PC-3 (cell line): Measurements from ENCODE around the gene PTPA.

Experiments
- EZH2 ChIP-seq: fragments of 300-600 bp; sonication (generic); IDR thresholded peaks from one replicate; pipeline ENCODE4 v1.6.1; 2017; ENCODE audit warnings: antibody characterized with exemption, mild to moderate bottlenecking, low read length; ENCODE audit not compliant: unreplicated experiment
- EZH2phosphoT487 ChIP-seq: fragments of 300-600 bp; sonication (generic); IDR thresholded peaks from 2 replicates; pipeline ENCODE4 v1.6.1; 2018; ENCODE audit warnings: mild to moderate bottlenecking, antibody characterized with exemption, low read length, borderline replicate concordance
- TF ChIP-seq, protein P1 (sequence below): fragments of 300-600 bp; sonication (generic); conservative IDR thresholded peaks from 2 replicates; pipeline ENCODE4 v1.5.1; 2017; ENCODE audit warnings: antibody characterized with exemption, low read depth, mild to moderate bottlenecking, low read length

DNA sequence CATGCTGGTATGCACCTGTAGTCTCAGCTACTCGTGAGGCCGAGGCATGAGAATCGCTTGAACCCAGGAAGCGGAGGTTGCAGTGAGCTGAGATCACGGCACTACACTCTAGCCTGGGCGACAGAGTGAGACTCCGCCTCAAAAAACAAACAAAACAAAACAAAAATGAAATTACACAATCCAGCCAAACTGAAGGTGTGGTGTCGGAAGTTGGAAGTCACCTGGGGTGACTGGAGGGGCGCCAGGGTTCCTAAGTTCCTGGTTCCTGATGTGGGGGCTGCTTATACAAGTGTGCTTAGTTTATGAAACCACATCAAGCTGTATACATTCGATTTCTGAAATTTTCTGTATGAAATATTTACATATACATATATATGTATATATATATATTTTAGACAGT lies 34.0 kb upstream of the PTPA start:
- TF ChIP-seq EZH2phosphoT487 (no peak), EZH2 (no peak)
- TF ChIP-seq, protein P1, sequence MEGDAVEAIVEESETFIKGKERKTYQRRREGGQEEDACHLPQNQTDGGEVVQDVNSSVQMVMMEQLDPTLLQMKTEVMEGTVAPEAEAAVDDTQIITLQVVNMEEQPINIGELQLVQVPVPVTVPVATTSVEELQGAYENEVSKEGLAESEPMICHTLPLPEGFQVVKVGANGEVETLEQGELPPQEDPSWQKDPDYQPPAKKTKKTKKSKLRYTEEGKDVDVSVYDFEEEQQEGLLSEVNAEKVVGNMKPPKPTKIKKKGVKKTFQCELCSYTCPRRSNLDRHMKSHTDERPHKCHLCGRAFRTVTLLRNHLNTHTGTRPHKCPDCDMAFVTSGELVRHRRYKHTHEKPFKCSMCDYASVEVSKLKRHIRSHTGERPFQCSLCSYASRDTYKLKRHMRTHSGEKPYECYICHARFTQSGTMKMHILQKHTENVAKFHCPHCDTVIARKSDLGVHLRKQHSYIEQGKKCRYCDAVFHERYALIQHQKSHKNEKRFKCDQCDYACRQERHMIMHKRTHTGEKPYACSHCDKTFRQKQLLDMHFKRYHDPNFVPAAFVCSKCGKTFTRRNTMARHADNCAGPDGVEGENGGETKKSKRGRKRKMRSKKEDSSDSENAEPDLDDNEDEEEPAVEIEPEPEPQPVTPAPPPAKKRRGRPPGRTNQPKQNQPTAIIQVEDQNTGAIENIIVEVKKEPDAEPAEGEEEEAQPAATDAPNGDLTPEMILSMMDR: no peak
